Measurements from ENCODE around the gene KRT34.

DNA sequence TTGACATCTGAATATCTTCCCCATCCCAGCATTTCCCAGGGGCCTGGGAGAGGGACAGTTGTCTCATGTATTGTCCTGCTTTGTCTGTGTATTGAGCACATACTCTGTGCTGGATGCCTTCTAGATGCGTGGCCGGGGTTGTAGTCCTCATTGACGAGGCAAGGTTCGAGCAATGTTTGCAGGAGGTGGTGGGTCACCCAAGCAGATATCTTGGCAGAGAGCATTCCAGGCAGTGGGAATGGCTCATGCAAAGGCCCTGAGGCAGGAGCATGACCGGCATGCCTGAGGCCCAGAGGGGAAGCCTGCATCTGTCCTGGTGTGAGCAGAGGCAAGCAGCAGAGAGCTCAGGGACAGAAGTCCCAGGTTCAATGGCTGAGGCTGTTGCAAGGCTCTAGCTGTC lies 49.0 kb downstream of the KRT34 start:
- TF ChIP-seq, protein P1, sequence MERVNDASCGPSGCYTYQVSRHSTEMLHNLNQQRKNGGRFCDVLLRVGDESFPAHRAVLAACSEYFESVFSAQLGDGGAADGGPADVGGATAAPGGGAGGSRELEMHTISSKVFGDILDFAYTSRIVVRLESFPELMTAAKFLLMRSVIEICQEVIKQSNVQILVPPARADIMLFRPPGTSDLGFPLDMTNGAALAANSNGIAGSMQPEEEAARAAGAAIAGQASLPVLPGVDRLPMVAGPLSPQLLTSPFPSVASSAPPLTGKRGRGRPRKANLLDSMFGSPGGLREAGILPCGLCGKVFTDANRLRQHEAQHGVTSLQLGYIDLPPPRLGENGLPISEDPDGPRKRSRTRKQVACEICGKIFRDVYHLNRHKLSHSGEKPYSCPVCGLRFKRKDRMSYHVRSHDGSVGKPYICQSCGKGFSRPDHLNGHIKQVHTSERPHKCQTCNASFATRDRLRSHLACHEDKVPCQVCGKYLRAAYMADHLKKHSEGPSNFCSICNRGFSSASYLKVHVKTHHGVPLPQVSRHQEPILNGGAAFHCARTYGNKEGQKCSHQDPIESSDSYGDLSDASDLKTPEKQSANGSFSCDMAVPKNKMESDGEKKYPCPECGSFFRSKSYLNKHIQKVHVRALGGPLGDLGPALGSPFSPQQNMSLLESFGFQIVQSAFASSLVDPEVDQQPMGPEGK (CRISPR knock-in tag; IDR thresholded peaks at IDR 0.05; ENCODE audit: borderline replicate concordance): no peak
- TF ChIP-seq ZC3H10 (CRISPR knock-in tag; IDR thresholded peaks at IDR 0.05) (no peak), RARB (CRISPR knock-in tag; IDR thresholded peaks at IDR 0.05) (no peak), CSDC2 (CRISPR knock-in tag; IDR thresholded peaks at IDR 0.05) (no peak), ZNF70 (CRISPR knock-in tag; IDR thresholded peaks at IDR 0.05) (no peak), SNAI2 (CRISPR knock-in tag; IDR thresholded peaks at IDR 0.05) (no peak), BACH2 (CRISPR knock-in tag; IDR thresholded peaks at IDR 0.05; ENCODE audit: borderline replicate concordance) (no peak), ZNF8 (CRISPR knock-in tag; IDR thresholded peaks at IDR 0.05) (no peak), GLIS3 (CRISPR knock-in tag; IDR thresholded peaks at IDR 0.05) (no peak), TCF4 (CRISPR knock-in tag; IDR thresholded peaks at IDR 0.05; ENCODE audit: borderline replicate concordance) (no peak), TOX (CRISPR knock-in tag; IDR thresholded peaks at IDR 0.05; ENCODE audit: borderline replicate concordance) (no peak)
- TF ChIP-seq, protein P2, sequence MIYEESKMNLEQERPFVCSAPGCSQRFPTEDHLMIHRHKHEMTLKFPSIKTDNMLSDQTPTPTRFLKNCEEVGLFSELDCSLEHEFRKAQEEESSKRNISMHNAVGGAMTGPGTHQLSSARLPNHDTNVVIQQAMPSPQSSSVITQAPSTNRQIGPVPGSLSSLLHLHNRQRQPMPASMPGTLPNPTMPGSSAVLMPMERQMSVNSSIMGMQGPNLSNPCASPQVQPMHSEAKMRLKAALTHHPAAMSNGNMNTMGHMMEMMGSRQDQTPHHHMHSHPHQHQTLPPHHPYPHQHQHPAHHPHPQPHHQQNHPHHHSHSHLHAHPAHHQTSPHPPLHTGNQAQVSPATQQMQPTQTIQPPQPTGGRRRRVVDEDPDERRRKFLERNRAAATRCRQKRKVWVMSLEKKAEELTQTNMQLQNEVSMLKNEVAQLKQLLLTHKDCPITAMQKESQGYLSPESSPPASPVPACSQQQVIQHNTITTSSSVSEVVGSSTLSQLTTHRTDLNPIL (CRISPR knock-in tag; IDR thresholded peaks at IDR 0.05; ENCODE audit: low read depth): no peak
- TF ChIP-seq, protein P3, sequence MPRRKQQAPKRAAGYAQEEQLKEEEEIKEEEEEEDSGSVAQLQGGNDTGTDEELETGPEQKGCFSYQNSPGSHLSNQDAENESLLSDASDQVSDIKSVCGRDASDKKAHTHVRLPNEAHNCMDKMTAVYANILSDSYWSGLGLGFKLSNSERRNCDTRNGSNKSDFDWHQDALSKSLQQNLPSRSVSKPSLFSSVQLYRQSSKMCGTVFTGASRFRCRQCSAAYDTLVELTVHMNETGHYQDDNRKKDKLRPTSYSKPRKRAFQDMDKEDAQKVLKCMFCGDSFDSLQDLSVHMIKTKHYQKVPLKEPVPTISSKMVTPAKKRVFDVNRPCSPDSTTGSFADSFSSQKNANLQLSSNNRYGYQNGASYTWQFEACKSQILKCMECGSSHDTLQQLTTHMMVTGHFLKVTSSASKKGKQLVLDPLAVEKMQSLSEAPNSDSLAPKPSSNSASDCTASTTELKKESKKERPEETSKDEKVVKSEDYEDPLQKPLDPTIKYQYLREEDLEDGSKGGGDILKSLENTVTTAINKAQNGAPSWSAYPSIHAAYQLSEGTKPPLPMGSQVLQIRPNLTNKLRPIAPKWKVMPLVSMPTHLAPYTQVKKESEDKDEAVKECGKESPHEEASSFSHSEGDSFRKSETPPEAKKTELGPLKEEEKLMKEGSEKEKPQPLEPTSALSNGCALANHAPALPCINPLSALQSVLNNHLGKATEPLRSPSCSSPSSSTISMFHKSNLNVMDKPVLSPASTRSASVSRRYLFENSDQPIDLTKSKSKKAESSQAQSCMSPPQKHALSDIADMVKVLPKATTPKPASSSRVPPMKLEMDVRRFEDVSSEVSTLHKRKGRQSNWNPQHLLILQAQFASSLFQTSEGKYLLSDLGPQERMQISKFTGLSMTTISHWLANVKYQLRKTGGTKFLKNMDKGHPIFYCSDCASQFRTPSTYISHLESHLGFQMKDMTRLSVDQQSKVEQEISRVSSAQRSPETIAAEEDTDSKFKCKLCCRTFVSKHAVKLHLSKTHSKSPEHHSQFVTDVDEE (CRISPR knock-in tag; IDR thresholded peaks at IDR 0.05): no peak
- TF ChIP-seq, protein P4, sequence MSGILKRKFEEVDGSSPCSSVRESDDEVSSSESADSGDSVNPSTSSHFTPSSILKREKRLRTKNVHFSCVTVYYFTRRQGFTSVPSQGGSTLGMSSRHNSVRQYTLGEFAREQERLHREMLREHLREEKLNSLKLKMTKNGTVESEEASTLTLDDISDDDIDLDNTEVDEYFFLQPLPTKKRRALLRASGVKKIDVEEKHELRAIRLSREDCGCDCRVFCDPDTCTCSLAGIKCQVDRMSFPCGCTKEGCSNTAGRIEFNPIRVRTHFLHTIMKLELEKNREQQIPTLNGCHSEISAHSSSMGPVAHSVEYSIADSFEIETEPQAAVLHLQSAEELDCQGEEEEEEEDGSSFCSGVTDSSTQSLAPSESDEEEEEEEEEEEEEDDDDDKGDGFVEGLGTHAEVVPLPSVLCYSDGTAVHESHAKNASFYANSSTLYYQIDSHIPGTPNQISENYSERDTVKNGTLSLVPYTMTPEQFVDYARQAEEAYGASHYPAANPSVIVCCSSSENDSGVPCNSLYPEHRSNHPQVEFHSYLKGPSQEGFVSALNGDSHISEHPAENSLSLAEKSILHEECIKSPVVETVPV (CRISPR knock-in tag; IDR thresholded peaks at IDR 0.05): no peak

Measured in SK-N-SH treated with all-trans-retinoic acid at 6 μM for 48 hours (cell line).